HG02938 (cell line): ENCODE measurements around the gene SOX6.
A peak's percentile ranks its signal among the peaks of the same experiment; 100 is the strongest.

Experiments
- ATAC-seq: cut with Tn5 transposase; IDR thresholded peaks from one replicate; pipeline ENCODE4 v1.9.1; 2021; ENCODE audit warnings: mild to moderate bottlenecking, moderate library complexity; ENCODE audit not compliant: unreplicated experiment

SOX6 gene

GRCh38 chr11:16279524-16279923, 76.8 kb downstream of the SOX6 start:
- ATAC-seq, result no peak

GRCh38 chr11:16278979-16279378, 77.4 kb downstream of the SOX6 start:
- ATAC-seq, result no peak

- ATAC-seq, result no peak
These were observed 78.1 kb downstream of the SOX6 start for GRCh38 chr11:16278273-16278672.

- no peak for ATAC-seq
These were observed 80.1 kb downstream of the SOX6 start for GRCh38 chr11:16276251-16276650.

- ATAC-seq, result no peak
These were observed 85.1 kb downstream of the SOX6 start for GRCh38 chr11:16271258-16271657.

GRCh38 chr11:16266021-16266420, 90.3 kb downstream of the SOX6 start:
- ATAC-seq, result no peak

GRCh38 chr11:16265022-16265421, 91.3 kb downstream of the SOX6 start:
- ATAC-seq, result no peak

- no peak for ATAC-seq
These were observed 93.7 kb downstream of the SOX6 start for GRCh38 chr11:16262645-16262955.

- ATAC-seq, result peak; percentile 93
These were observed 94.3 kb downstream of the SOX6 start for GRCh38 chr11:16261836-16262644.

GRCh38 chr11:16252373-16252772, 104.0 kb downstream of the SOX6 start:
- ATAC-seq, result no peak

GRCh38 chr11:16248248-16248647, 108.1 kb downstream of the SOX6 start:
- ATAC-seq, result no peak

GRCh38 chr11:16242806-16243205, 113.5 kb downstream of the SOX6 start:
- peak; percentile 98 for ATAC-seq

GRCh38 chr11:16240687-16241086, 115.7 kb downstream of the SOX6 start:
- no peak for ATAC-seq

GRCh38 chr11:16239141-16240105, 116.9 kb downstream of the SOX6 start:
- ATAC-seq, result no peak

- no peak for ATAC-seq
These were observed 130.1 kb downstream of the SOX6 start for GRCh38 chr11:16226245-16226644.

GRCh38 chr11:16225623-16226022, 130.7 kb downstream of the SOX6 start:
- no peak for ATAC-seq

- ATAC-seq, result no peak
These were observed 132.8 kb downstream of the SOX6 start for GRCh38 chr11:16223558-16223957.

- no peak for ATAC-seq
These were observed 138.7 kb downstream of the SOX6 start for GRCh38 chr11:16217631-16218030.

- ATAC-seq, result no peak
These were observed 139.5 kb downstream of the SOX6 start for GRCh38 chr11:16216831-16217230.

- ATAC-seq, result no peak
These were observed 141.0 kb downstream of the SOX6 start for GRCh38 chr11:16215352-16215751.

- no peak for ATAC-seq
These were observed 144.9 kb downstream of the SOX6 start for GRCh38 chr11:16211407-16211806.

- no peak for ATAC-seq
These were observed 152.1 kb downstream of the SOX6 start for GRCh38 chr11:16204261-16204660.
